ENCODE measurements around the gene CPA3.

CPA3 gene

DNA sequence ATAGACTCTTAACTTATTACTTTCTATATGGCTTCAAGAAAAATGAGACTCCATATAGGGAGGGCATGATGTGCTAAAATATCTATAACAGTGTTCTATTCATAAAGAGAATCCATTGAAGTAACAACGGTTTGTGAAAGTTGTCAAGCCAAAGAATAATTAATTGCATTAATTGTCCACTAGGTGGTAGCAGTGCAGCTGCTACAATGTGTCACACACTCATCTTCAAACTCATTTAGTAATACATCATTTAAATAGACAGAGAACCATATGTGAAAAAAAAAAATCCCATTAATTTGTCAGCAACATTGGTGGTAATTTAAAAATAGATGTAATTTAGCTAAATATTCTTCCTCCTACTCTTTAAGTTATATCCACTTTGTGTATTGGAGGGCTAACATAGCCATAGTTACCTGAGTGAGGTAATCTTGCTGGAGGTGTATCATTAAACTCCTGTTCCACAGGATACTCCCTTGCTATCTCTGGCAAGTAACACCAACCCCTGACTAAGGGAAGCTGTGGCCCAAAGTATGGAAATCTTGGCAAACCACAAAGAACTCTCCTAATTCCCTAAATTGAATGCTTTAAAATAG, 3.7 kb upstream of the CPA3 start:
- DNase-seq, result no peak

DNA sequence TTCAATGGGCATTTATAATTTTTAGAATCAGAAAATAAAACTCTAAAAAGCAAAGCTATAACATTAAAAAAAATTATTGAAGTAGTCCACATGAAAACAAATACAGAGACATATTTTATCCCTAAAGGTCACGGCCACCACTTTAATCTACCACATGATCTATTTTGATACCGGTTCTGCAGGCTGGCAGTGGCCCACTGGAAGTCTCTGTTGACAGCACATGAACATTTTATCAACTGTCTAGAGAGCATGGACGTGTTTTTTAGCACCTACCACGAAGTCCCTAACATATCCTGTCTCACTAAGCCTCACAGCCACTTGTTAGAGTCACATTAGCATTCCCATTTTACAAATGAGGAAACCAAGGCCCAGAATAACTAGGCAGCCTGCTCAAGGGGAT, 1.8 kb upstream of the CPA3 start:
- DNase-seq, result no peak

DNA sequence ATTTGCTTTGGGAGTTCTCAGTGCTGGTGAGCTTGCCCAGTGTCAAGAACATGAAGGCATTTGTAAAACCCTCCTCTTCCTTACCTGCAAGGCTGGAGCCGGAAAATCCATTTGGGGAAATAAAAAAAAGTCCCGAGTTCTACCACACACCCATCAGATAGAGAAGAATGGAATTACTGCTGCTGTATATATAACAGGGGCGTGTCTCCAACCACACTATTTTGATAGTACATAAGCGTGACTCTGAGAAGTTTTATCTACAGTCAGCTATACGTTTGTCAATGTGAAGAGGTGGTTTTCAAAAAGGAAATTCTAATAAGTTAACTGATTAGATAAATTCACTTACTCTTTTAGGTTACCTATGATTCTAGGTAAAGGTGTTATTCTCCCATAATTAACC, 1.3 kb upstream of the CPA3 start:
- no peak for DNase-seq

DNA sequence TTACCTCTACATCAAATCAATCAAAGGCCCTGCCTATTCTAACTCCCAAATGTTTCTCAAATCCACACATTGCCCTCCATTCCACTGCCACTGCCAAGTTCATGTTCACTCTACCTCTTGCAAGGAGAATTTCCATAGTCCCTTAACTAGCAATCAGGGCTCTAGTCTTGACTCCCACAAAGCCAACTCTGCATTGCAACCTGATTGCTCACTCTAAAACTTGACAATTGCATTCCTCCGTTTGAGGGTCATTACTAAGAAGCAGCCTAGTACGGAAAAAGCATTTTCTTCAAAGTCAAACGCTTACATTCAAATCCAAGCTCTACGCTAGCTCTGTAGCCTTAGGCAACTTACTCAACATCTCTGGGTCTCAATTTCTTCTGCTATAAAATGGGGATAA, 1.2 kb downstream of the CPA3 start:
- DNase-seq, result no peak

DNA sequence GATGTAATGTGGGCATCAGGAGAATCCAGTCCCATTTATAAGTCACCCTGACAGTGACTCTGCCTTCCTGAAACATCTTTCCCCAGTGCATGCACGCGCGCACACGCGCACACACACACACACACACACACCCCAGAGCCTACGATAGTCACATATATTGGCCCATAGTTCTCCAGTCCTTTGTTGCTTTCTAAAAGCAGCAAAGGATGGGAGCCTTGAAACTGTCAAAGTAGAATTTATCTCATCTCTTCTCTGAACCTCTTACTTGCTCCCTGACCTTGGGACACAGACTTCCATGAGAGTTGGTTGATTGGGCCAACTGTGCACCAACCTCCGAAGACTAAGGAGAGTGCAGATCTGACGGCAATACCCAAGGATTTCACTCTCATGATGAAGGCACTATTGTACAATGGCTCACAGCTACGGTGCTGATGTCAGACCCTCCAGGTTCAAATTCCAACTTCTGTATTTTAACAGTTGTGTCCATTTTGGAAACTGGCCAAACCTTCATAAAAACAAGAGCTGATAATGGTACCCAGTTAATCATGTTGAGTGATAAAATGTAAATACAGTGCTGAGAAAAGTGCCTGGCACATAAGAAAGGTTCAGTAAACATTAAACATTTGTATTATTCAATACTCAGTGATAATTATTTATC, 8.3 kb downstream of the CPA3 start:
- DNase-seq, result no peak

DNA sequence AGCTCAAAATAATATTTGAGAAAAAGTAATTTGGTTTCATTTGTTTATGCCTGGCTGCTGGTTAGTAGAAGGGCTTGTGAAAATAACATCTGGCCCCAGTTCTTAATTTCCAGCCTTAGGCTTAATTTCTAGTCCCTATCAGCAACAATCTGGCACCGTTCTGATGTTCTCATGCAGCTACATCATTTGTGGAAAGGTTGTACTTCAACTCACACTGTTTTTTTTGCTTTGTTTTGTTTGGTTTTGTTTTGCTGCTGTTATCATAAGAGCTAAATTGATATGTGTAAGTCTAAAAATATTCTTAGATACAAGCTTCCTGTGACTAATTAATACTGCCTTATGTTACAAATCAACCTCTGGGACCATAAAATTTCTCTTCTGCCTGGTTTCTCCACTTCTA, 8.9 kb downstream of the CPA3 start:
- DNase-seq, result no peak

DNA sequence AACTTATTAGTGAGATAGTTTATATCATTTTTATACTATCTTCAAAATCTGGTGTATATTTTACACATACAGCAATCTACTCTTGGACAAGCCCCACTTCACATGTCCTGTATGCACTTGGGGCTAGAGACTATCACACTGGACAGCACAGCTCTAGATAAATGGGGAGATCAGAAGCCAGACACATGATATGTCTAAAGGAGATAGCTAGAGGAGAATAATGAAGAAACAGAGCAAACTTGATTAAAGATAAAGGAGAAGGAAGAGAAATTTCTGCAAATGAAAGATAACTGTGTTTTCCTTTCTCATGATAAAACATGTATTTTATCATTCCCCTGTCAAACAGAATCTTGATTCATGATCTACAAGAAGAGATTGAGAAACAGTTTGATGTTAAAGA, 13.0 kb downstream of the CPA3 start:
- DNase-seq, result no peak

DNA sequence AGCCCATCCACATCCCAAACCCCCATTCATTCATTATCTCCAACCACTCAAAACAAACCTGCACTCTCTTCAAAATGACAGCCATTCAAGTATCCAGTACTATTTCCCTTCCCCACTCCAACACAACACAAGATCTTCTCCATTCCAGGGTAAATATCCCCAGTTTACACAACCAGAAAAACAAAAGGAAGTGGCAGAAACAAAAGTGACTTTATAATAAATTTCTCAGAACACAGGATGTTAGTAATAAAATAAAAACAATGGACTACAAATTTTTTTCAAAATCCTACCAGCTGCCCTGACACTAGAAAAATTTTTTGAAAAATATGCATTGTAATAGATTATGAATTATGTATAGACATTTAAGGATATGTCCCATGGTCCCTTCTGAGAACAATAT, 14.2 kb downstream of the CPA3 start:
- no peak for DNase-seq

DNA sequence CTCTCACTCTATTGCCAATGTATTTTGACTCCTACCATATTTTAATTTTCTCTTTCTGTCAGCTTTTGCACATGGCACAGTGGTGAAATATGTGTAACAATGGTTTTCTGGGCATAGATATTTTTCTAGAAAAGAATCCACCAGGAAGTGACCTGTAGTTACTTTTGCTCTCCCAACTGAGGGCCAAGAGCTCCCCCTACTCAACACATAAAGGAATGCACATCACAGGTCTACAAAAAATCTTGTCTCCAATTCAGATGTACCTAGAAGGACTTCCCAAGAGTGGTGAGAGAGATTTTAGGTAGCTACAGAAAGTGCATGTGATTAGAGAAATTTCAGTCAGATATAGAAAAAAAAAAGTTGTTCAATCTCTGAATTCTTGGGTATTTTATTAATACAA, 15.6 kb downstream of the CPA3 start:
- no peak for DNase-seq

DNA sequence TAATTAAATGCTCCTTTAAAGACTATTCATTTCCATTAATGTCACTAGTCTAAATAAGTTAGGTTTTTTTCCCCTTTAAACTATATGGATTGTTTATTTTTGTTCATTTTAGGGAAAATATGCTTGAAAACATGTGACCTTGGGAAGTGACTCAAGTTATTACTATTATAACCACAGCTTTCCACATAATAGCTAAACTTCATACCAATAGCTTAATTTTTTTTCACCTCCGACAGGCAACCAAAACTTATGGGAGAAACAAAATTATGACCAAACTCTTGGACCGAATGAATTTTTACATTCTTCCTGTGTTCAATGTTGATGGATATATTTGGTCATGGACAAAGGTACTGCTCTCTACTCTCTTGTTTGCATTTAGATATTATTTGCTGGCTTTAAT, 16.2 kb downstream of the CPA3 start:
- no peak for DNase-seq

DNA sequence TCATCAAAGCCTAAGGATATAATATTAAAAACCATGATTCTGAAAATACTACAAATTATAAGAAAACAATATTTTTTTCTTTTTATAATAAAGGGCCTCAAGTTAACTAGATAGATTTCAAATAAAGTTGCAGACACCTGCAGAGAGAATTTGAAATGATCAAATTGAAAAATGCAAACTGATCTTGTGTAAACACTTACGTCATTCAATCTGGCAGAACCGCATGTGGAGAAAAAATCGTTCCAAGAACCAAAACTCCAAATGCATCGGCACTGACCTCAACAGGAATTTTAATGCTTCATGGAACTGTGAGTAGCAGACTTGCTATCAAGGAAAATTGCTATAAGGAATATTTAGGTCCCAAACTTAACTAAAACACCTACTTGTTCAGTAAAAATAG, 17.2 kb downstream of the CPA3 start:
- no peak for DNase-seq

DNA sequence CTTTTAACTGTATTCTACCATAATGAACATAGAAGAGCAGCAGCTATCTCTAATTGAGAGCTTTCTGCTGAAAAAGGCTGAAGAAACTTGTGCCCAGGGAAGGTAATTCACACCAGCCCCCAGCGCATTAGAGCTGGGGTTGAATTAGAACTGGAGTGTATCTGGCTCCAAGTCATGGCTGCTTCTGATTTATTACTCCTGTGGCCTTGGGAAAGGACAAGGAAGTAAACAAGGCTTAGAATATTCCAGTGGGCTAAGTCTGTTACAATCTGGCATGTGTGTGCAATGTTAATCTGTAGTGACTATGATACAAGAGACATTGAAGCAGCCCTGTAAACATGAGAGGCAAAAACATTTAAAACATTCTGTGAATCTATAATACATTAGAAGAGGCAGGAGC, 18.1 kb downstream of the CPA3 start:
- no peak for DNase-seq

DNA sequence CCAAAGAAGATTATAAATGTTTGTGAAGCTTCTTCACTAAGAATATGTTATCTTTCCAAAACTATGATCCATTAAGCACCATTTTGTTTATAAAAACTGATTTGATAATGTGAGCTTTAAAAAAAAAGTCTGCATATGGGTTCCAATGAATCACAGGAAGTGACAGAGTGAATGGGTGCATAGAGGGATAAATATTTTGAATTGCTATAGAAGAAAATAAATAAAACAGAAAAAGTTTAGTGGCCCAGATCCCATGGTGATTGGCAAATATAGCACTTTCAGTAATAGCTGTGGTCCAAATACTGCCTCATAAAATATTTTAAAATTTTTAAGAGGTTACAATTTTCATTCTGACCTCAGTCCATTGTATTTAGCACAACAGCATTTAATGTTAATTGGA, 19.2 kb downstream of the CPA3 start:
- DNase-seq, result no peak

DNA sequence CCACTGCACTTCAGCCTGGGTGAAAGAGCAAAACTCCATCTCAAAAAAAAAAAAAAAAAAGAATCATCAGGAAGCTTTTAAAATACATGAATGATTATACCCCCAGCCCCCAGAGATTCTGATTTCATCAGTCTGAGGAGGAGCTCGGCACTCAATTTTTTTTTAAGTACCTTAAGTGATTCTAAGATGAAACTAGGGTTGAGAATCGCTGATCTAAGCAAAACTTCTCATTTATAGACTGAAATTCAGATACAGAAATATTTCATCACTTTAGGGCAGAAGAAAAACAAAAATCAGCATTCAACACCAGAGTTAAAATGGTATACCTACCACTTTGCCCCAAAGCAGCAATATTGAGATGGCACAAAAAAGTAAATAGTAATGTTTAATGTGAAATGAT, 24.7 kb downstream of the CPA3 start:
- no peak for DNase-seq

DNA sequence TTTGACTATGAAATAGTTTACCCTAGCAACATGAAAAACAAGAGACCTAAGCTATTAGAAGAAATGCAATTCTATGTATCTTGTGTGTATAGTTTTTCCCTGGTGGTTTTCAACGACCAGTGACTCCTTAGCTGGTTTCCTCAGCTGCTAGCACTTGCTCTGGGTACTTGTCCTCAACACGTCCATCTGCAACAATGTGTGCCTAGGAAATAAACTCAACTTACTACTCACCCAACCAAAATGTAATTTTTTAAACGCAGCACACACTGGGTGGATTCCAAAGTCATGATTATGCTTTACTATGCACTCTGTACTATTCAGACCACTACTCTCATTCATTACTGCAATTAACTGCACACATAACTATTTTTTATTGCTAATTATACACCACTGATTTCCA, 31.0 kb downstream of the CPA3 start:
- no peak for DNase-seq

DNA sequence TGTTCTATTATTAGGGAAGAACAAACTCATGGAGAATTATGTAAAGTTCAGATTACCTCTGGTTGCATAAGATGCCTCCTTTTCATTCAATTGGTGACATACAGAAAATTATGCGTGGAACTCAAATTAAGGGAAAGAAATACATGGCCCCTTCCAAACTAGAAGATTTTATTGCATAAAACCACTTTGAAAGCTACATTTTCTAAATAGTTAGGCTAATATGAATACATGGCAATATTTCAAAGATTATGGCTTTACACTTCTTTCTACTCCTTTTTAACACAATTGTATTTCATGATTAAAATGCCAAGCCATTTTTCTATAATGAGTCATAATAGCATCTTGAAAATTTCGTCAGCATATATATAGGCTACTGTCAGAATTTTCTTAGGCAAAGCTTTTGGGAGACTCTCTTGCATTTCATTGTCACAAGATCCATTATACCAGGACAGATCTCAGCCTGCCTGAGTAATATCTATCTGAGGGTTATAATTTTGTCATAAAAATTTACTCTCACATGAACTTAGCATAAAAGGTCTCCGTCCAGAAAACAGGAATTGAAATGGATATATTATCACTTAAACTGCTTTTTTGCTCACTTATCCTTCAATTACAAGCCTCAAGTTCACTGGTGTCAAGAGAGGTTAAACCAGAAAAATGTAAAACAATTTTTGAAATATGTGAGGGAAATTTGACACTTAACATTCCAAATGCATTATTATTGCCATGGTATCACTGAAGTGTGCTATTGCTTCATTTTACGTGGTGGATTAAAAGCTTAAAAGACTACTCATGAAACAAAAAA, 37.1 kb downstream of the CPA3 start:
- no peak for DNase-seq

DNA sequence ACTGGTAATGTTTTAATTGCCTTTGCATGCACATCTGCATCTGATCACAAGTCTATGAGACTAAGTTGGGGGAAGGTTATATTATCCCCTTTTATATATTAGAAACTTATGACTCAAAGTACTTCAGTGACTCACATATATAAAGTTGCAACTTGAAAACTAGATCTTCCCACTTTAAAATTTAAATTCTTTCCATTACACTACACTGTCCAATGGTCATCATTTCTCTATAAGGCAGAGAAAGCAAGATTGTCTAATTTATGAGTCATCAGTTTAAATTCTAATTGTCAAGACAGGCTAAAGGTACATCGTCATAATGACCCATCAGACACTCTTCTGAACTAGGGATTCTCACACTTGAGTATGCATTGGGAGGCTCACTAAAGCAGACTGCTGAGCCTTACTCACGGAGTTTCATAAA, 37.9 kb downstream of the CPA3 start:
- DNase-seq, result no peak

DNA sequence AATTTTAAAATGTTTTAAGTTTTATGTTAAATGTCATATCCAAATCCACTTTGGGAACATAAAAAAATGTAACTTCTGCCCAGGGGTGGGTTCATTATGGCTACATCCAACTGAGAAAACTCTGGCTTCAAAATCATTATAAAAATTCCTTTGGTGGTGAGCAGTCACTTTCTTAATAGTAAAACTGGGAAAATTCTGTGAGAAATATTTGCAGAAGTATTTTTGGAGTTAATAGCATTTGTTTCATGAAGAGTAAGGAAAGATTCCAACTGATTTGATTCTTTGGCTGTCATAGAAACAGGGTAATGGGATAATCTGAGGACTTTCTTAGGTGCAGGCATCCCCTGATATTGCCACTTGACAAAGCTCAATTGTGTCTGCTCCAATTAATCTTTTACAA, 38.8 kb downstream of the CPA3 start:
- DNase-seq, result no peak

DNA sequence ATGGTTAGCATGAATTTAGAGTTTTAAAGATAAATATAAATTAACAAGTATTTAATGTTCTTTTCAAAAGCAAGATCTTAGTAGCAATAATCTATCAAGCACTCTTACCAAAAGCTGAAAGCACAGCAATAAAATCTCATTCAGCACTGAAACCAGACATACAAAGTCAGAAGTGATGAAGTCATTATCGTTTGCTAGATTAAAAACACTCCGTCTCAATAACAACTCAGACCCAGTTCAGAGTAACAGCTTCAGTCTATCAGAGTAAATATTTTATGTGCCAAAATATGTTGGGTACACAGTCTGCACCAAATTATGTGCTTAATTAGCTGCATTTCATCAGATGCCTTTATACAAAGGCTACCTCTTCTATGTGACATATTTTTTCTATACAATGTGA, 41.6 kb downstream of the CPA3 start:
- DNase-seq, result no peak

DNA sequence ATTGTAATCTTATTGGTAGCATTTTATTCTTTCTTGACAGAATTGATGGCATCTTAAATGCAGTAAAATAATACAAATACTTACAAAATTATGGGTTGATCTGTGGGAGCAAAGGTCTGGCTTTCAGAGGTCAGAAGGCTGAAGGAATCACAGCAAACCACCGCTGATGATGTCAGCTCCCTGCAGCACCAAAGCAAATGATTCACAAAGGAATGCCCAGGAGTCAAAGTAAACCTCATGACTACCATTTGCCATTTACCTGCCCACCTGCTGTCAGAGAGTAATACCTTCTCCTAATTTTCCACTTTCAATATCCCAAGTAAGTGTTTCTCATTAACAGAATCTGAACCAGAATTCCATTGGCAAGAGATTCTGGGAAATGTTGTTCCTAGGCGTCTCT, 46.1 kb downstream of the CPA3 start:
- no peak for DNase-seq

DNA sequence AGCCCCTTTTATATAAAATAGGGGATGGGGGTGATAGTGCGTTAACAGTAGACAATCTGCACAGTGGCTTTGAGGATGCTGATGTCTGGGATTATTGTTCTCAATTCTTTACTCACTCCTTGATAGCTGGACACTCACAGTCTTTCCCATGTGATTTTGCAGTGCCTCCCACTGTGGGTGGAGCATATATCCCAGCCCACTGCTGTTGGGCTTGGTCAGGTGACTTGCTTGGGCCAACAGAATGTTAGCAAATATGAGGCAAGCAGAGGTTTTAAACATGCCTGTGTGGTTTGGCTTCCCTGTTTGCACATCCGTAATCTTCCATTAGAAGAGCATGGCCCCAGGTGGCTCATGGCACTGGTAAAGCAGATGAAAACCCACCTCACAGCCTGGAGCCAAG, 46.5 kb downstream of the CPA3 start:
- DNase-seq, result no peak

DNA sequence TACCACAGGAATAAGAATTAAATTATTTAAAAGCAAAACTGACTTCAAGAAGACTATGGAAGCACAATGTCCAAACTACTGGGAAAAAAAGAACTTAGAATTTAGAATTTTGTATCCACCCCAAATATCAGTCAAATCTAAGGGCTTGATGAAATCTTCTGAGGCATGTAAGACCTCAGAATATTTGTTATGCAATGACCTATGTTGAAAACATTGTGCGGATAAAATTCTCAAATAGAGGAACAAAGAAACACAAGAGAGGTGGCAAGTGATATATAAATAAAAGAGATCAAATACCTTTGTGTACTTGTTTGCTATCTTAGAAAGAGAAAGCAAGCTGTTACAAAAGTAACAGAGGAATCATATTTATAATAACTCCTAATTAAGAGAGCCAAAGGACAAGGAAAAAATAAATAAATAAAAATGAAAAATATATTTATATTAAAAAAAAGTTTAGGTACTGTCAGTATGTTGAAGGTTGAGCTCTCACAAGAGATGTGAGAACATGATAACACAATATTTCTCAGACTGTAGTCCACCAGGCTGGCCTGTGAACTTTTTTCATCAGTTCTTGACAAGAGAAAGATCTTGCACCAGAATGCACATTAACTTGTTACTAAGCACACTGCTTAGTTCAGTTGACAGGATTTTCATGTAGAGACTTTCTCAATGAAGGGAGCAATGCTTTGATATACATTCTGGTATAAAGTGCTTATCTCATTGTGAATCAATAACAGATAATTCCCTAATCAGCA, 50.0 kb downstream of the CPA3 start:
- no peak for DNase-seq

DNA sequence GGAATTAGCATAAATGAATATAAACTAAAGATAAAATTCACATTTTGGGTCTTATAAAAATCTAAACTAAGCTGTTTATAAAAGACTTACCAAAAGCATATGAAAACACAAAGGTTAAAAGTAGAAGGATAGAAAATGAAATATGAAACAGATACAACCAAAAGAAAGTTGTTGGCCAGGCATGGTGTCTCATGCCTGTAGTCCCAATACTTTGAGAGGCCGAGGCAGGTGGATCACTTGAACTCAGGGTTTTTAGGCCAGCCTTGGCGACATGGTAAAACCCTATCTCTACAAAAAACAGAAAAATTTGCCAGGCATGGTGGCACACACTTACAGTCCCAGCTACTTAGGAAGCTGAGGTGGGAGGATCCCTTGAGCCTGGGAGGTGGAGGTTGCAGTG, 51.0 kb downstream of the CPA3 start:
- no peak for DNase-seq

DNA sequence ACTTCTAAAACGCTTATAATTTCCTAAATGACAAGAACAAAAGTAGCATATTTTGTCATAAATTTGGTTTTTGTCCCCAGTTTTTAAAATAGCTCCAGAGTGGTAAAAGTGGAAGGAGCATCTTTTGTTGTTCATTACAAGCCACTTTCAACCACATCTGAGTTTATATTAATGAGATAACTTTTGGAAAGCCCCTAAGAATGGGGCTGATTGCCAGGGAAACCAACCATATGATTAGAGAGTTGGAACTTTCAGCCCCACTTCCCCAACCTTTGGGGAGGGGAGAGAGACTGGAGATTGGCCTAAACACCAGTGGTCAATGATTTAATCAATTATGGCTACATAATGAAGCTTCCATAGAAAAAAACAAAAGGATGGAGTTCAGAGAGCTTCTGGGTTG, 57.4 kb downstream of the CPA3 start:
- DNase-seq, result no peak
